Gastrocnemius medialis (tissue), 4 donors: Measurements from ENCODE around the gene ZNF536.
"Not testable (repeated sequence)": the region's sequence is repeated elsewhere in the genome, so short reads cannot be mapped to it uniquely, and the experiment has no call there.

Experiments
- POLR2A ChIP-seq, 2 donors: fragments of 450-650 bp; IDR thresholded peaks; one replicate each; pipeline ENCODE4 v1.6.1; 2017; ENCODE audit warnings: antibody characterized with exemption in 2 of 2, mild to moderate bottlenecking in 2 of 2, moderate library complexity in 2 of 2
- TF ChIP-seq, protein P1 (sequence below), 5 experiments: fragments of 450-650 bp in 3 of 5; fragments of 200-600 bp in 2 of 5; sonication (generic) in 2 of 5; IDR thresholded peaks in 4 of 5; conservative IDR thresholded peaks in 1 of 5; 1 replicate in 4 of 5; 2 replicates in 1 of 5; pipeline ENCODE4 v1.5.1; 2016 to 2019; ENCODE audit warnings: antibody characterized with exemption in 5 of 5, mild to moderate bottlenecking in 3 of 5, moderate library complexity in 3 of 5

DNA sequence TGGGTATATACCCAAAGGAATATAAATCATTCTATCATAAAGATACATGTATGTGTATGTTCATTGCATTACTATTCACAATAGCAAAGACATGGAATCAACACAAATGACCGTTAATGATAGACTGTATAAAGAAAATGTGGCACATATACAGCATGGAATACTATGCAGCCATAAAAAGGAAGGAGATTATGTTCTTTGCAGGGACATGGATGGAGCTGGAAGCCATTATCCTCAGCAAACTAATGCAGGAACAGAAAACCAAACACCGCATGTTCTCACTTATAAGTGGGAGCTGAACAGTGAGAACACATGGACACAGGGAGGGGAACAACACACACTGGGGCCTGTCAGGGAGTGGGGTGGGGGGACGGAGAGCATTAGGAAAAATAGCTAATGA lies 125.9 kb downstream of the ZNF536 start:
- TF ChIP-seq, protein P1, sequence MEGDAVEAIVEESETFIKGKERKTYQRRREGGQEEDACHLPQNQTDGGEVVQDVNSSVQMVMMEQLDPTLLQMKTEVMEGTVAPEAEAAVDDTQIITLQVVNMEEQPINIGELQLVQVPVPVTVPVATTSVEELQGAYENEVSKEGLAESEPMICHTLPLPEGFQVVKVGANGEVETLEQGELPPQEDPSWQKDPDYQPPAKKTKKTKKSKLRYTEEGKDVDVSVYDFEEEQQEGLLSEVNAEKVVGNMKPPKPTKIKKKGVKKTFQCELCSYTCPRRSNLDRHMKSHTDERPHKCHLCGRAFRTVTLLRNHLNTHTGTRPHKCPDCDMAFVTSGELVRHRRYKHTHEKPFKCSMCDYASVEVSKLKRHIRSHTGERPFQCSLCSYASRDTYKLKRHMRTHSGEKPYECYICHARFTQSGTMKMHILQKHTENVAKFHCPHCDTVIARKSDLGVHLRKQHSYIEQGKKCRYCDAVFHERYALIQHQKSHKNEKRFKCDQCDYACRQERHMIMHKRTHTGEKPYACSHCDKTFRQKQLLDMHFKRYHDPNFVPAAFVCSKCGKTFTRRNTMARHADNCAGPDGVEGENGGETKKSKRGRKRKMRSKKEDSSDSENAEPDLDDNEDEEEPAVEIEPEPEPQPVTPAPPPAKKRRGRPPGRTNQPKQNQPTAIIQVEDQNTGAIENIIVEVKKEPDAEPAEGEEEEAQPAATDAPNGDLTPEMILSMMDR (IDR thresholded peaks at IDR 0.05 in 4 of 5, conservative IDR thresholded peaks at IDR 0.05 in 1 of 5) = not testable (repeated sequence)
- not testable (repeated sequence) for TF ChIP-seq POLR2A (IDR thresholded peaks at IDR 0.05)
